HG03521 (cell line): ENCODE measurements around the gene TRPM5.

ENCODE experiments used
- ATAC-seq: cut with Tn5 transposase; IDR thresholded peaks from one replicate; pipeline ENCODE4 v1.9.1; 2021; ENCODE audit warnings: mild to moderate bottlenecking, moderate library complexity; ENCODE audit not compliant: unreplicated experiment

TRPM5 gene

DNA sequence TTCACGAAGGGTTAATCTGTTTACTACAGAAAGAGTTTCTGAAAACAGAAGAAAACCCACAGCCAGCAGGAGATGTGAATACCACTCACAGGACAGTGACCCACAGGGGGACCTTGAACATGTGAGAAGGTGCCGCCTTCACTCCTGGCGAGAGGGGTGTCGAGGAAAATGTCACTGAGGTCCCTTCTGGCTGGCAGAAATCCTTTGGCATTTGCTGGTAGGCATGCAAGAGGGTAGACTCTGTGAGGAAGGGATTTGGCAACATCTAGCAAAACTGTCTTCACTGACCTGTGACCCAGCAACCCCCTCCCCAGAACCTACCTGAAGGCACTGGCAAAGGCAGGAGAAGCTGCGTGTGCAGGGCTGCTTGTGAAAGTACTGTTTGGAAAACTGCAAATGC is 9.1 kb upstream of the TRPM5 start:
- ATAC-seq = no peak

- no peak for ATAC-seq
Observed at GRCh38 chr11:2452321-2453012, 8.2 kb upstream of the TRPM5 start.

DNA sequence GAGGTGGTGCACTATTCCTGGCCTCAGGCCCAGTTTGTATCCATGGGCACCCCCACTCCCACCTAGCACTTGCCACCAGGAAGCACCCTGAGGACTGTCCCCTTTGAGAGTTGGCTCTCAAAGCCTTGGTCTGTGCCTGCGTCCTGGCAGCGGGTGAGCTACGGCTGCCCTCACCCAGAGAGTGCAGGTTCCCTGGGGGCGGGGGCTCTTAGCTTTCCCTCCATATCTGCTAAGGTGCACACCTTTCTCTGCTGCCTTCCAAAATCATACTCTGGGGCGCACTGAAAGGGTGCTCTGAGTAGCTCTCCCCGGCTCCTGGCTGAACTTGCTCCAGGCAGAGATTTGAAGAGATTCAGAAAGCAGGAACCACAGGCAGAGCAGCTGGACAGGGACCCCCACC is 7.6 kb upstream of the TRPM5 start:
- no peak for ATAC-seq

DNA sequence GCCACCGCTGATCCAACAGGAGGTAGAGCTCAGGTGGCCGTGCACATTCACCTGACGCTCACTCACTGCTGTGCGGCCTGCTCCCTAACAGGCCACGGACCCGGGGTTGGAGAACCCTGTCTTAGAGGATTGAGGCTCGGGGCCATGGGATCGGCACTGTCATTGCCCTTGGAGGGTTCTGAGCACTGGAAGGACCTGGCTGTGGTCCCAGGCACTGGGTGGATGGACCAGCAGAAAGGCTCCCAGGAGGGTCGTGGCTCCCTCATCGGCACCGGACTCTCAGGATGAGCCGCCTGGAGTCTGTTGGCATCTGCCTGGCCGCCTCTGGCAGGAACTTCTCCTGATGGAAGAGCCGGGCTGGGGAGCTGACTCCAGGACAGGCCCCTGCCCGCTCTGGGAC is 7.0 kb upstream of the TRPM5 start:
- no peak for ATAC-seq

DNA sequence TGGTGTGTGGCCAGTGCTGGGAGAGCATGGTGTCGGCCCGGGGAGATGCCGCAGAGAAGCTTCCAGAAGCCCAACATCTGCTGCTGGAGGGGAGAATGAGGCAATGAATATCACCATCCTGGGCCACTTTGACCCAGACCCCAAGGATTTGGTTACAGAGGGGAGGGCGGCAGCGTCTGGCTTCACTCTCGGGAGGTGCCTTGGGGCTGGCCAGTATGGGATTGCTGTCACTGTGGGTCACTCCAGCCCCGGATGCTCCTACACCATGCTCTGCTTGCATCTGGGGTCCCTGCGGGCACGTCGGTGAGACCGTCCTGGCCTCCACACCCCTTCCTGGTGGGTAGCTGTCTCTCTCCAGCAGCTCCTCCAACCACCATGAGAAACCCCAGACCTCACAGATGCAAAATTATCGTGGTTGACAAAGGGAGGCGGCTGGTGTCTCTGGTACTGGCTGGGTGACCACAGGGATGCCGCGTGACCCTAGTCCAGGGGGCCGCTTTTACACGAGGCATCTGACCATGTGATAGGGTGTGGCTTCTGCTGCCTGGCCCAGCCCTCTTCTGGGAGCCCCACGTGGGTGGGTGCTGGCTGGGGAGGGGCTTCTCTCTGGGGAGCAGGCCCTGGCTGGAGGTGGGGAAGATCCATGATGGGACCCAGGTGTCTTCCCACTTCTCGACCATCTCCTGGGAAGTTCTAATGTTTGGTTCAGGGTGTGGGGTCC is 6.2 kb upstream of the TRPM5 start:
- no peak for ATAC-seq

DNA sequence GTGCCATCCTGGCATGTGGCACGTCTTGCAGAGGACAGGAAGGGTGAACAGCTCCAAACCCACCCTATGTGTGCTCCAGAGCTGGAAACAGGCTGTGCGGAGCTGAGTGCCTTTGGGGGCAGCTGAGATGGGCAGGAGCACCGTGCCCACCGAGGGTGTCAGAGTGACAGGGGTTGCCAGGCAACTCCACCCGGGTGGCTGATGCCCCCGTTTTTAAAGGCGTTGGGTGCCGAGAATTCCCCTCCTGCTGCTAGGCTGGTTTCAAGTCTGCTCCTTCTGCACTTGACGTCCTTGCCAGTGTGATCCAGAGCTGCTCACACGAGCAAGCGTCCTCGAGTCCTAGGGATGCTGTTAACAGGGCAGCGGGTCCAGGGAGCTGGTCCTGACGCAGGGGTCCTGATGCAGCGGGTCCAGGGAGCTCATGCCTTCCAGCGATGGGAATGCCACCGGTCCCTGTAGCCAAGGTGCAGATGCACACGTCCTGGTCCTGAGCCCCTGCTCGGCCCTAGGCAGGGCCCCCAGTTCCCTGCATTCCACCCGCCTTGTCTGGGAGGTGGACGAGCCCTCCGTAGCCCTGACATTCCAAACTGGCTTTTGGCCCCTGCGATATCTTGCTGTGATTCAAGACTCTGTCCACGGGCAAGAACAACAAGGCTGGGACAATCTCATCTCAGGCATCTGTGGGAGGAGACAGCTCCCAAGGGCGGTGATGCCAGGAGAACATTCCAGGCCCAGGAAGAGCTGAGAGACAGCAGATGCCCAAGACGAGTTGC is 5.4 kb upstream of the TRPM5 start:
- ATAC-seq = no peak

GRCh38 chr11:2448661-2449547 is 4.6 kb upstream of the TRPM5 start:
- ATAC-seq = no peak

GRCh38 chr11:2447951-2448650 is 3.8 kb upstream of the TRPM5 start:
- no peak for ATAC-seq

- ATAC-seq = no peak
Observed at GRCh38 chr11:2447253-2447950, 3.1 kb upstream of the TRPM5 start.

DNA sequence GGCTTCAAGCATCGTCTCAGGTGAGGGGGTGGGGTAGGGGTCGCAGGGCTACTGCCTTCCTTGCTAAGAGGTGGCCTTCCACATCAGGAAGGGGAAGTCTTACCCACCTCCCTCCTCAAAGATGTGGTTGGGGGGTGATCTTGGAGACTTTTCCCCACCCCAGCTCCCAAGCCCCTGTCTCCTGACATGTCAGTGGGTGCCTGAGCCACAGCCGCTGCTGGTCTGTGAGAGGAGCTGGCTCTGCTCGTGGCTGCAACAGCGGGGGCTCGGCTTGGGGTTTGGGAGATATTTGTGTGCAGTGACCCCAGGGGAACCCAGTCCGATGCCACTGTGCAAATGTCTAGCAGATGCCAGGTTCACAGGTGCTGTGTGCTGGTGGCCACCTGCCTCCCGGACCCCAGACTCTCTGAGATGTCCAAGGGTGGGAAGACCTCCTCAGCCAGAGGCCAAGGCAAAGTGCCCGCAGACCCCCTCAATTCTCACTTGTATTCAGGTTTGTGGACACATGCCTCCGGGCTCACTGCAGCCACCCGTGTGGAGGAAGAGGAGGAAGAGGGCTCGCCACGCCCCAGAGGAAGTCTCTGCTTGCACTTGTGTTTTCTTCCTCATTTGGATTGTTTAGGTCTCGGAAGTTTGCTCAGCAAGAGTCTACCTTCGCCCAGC is 2.4 kb upstream of the TRPM5 start:
- ATAC-seq = no peak

DNA sequence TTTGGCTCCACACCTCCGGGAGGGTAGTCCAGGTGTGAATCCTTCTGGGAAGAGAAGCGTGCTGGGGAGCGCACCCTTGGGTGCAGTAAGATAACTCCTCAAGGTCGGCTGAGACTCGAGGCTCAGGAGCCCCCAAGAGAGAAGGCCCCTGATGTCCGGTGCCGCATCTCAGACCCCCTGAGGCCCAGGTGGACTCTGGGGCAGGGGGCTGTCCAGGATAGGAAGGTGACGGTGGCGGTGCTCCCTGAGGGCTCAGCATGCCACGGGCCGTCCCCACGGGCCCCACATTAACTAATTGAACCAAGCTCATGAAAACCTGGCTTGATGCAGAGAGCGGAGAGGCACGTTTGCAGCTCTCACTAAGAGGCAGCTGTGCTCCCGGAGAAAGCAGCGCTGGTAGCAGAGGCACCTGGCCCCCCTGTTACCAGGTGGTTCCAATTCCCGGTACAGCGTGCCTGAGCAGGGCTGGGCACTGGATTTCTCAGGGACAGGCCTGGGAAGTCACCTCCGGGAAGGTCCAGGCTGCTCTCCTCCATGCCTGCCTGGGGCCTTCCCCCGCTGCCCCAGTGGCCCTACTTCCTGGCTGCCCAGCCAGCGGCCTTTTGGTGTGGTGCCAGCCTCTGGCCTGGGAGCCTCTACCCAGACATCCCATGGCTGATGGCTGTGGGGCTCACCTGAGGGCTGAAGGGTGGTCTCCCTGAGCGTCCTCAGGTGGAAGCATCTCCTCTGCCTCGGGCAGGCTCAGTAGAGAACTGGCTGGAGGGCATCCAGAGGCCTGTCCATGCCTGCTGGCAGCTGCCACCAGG is 1.6 kb upstream of the TRPM5 start:
- no peak for ATAC-seq

- ATAC-seq = no peak
Observed at GRCh38 chr11:2444821-2445745, 769 bp upstream of the TRPM5 start, which contains the start of gene KCNQ1. Gene KCNQ1 (plus strand): TSS chr11:2445008. CDS start chr11:2445099, 91 bp downstream.

DNA sequence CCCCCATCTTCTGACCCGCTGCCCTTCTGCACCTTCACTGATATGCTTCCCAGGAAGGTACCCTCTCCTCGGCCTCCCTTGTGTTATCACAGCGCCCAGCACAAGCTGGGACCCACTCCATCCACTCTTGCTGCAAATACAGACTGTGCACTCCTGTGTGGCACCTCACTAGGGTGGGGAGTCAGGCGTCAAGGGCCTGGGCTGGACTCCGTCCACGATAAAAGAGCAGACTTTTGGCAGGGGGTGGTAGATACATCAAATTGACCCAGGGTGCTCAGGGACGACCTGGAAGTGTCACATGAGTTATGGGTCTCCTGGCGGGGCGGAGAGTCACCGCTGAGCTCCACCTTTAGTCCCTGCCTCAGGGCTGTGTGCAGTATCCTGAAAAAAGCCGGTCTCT is 908 bp downstream of the TRPM5 start:
- no peak for ATAC-seq

DNA sequence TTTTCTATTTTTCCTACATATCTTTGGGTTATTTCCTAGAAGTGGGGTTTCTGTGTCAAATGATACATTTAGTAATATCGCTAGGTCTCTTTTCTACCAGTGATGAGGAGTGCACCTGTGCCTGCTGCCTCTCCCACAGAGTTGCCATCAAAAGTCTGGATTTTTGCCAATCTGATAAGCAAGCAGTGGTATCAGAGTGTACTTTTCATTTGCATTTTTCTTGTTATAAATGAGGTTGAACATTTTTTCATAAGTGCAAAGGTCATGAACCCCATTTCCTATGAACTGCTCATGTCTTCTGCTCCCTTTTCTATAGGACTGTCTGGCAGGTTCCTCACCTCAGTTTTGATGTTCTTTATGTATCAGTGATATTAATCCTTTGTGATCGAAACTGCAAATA is 1.7 kb downstream of the TRPM5 start:
- ATAC-seq = no peak

GRCh38 chr11:2441171-2441570 is 3.1 kb downstream of the TRPM5 start:
- ATAC-seq = no peak

GRCh38 chr11:2440646-2441045 is 3.7 kb downstream of the TRPM5 start:
- ATAC-seq = no peak

GRCh38 chr11:2439820-2440219 is 4.5 kb downstream of the TRPM5 start:
- no peak for ATAC-seq
